ENCODE results near the gene KLHL40. TPM values are rescaled to one million over a fixed set of nuclear protein-coding genes. Genes with fewer than 3 reads are reported as not detected.

KLHL40 gene
- total RNA-seq = not detected

GRCh38 chr3:42685363-42685881, at the start of gene KLHL40:
TSS of gene KLHL40 (plus strand) at chr3:42685537. CDS start at chr3:42685619, 82 bp downstream.
- no peak for ATAC-seq

GRCh38 chr3:42637001-42637400, 48.3 kb upstream of the KLHL40 start:
- no peak for ATAC-seq

- no peak for ATAC-seq
Observed at GRCh38 chr3:42638339-42638842, 46.9 kb upstream of the KLHL40 start.

- ATAC-seq = no peak
Observed at GRCh38 chr3:42639192-42639591, 46.1 kb upstream of the KLHL40 start.

- ATAC-seq = no peak
Observed at GRCh38 chr3:42640129-42640528, 45.2 kb upstream of the KLHL40 start.

- no peak for ATAC-seq
Observed at GRCh38 chr3:42640771-42641370, 44.5 kb upstream of the KLHL40 start.

GRCh38 chr3:42647821-42648459, 37.4 kb upstream of the KLHL40 start:
- no peak for ATAC-seq

GRCh38 chr3:42649006-42649405, 36.3 kb upstream of the KLHL40 start:
- ATAC-seq = no peak

- ATAC-seq = no peak
Observed at GRCh38 chr3:42649783-42650182, 35.6 kb upstream of the KLHL40 start.

GRCh38 chr3:42651248-42652091, 33.9 kb upstream of the KLHL40 start:
- peak; percentile 12 for ATAC-seq

- ATAC-seq = no peak
Observed at GRCh38 chr3:42652251-42652610, 33.1 kb upstream of the KLHL40 start.

- peak; percentile 86 for ATAC-seq
Observed at GRCh38 chr3:42652611-42653302, 32.6 kb upstream of the KLHL40 start.

GRCh38 chr3:42653303-42653559, 32.1 kb upstream of the KLHL40 start:
- peak; percentile 3 for ATAC-seq

- ATAC-seq = peak; percentile 14
Observed at GRCh38 chr3:42653560-42654330, 31.6 kb upstream of the KLHL40 start, which contains the start of gene ZBTB47. TSS of gene ZBTB47 (plus strand) at chr3:42653697. CDS start at chr3:42658356, 4,659 bp downstream.

GRCh38 chr3:42654331-42655201, 30.8 kb upstream of the KLHL40 start:
- peak; percentile 5 for ATAC-seq

- no peak for ATAC-seq
Observed at GRCh38 chr3:42655331-42655888, 29.9 kb upstream of the KLHL40 start.

GRCh38 chr3:42655980-42656679, 29.2 kb upstream of the KLHL40 start:
- no peak for ATAC-seq

GRCh38 chr3:42656680-42657610, 28.4 kb upstream of the KLHL40 start:
- ATAC-seq = no peak

- no peak for ATAC-seq
Observed at GRCh38 chr3:42657675-42658074, 27.7 kb upstream of the KLHL40 start.

All from esophagus mucosa (tissue), 1 donor.